HEK293 (cell line): ENCODE measurements around the gene VEGFA.

ENCODE experiments used
- EGR2 ChIP-seq: fragments of 450-650 bp; formaldehyde crosslinking; IDR thresholded peaks from 2 replicates; pipeline ENCODE4 v1.5.1; 2016; ENCODE audit warnings: low read depth, missing biosample characterization, missing genetic modification characterization
- GLI2 ChIP-seq: fragments of 450-650 bp; formaldehyde crosslinking; IDR thresholded peaks from 2 replicates; pipeline ENCODE4; 2017; ENCODE audit warnings: missing biosample characterization, missing genetic modification characterization, low read depth, borderline replicate concordance
- KLF7 ChIP-seq: fragments of 450-650 bp; formaldehyde crosslinking; IDR thresholded peaks from 2 replicates; pipeline ENCODE4 v1.5.1; 2016; ENCODE audit warnings: missing biosample characterization, missing genetic modification characterization, borderline replicate concordance
- OSR2 ChIP-seq: fragments of 450-650 bp; formaldehyde crosslinking; IDR thresholded peaks from 2 replicates; pipeline ENCODE4 v1.5.1; 2016; ENCODE audit warnings: missing biosample characterization, missing genetic modification characterization
- PRDM1 ChIP-seq: fragments of 450-650 bp; formaldehyde crosslinking; IDR thresholded peaks from 2 replicates; pipeline ENCODE4; 2016; ENCODE audit warnings: missing biosample characterization, missing genetic modification characterization
- SALL2 ChIP-seq: fragments of 450-650 bp; formaldehyde crosslinking; IDR thresholded peaks from 2 replicates; pipeline ENCODE4 v1.5.0; 2017; ENCODE audit warnings: missing biosample characterization, mild to moderate bottlenecking, missing genetic modification characterization, borderline replicate concordance
- SP2 ChIP-seq: fragments of 450-650 bp; formaldehyde crosslinking; IDR thresholded peaks from 2 replicates; pipeline ENCODE4 v1.5.1; 2016; ENCODE audit warnings: missing biosample characterization, missing genetic modification characterization
- SP7 ChIP-seq: fragments of 450-650 bp; formaldehyde crosslinking; IDR thresholded peaks from 2 replicates; pipeline ENCODE4 v1.5.1; 2016; ENCODE audit warnings: missing biosample characterization, missing genetic modification characterization
- TRIM28 ChIP-seq: IDR thresholded peaks from 2 replicates; pipeline ENCODE4 v1.6.1; 2011; ENCODE audit warnings: low read length, control low read depth, borderline replicate concordance
- YY2 ChIP-seq: fragments of 450-650 bp; formaldehyde crosslinking; IDR thresholded peaks from 2 replicates; pipeline ENCODE4 v1.5.1; 2016; ENCODE audit warnings: missing biosample characterization, missing genetic modification characterization
- ZBTB49 ChIP-seq: fragments of 450-650 bp; formaldehyde crosslinking; IDR thresholded peaks from 2 replicates; pipeline ENCODE4 v1.5.1; 2016; ENCODE audit warnings: missing biosample characterization, missing genetic modification characterization, low read depth
- ZFP37 ChIP-seq: fragments of 450-650 bp; formaldehyde crosslinking; IDR thresholded peaks from 2 replicates; pipeline ENCODE4 v1.5.1; 2016; ENCODE audit warnings: missing biosample characterization, missing genetic modification characterization
- ZNF121 ChIP-seq: fragments of 450-650 bp; formaldehyde crosslinking; IDR thresholded peaks from 2 replicates; pipeline ENCODE4 v1.5.1; 2016; ENCODE audit warnings: missing biosample characterization, missing genetic modification characterization
- ZNF175 ChIP-seq: fragments of 450-650 bp; formaldehyde crosslinking; IDR thresholded peaks from 2 replicates; pipeline ENCODE4 v1.5.1; 2016; ENCODE audit warnings: missing biosample characterization, missing genetic modification characterization
- ZNF221 ChIP-seq: fragments of 450-650 bp; formaldehyde crosslinking; IDR thresholded peaks from 2 replicates; pipeline ENCODE4 v1.5.1; 2017; ENCODE audit warnings: missing biosample characterization, missing genetic modification characterization, borderline replicate concordance
- ZNF26 ChIP-seq: fragments of 450-650 bp; formaldehyde crosslinking; IDR thresholded peaks from 2 replicates; pipeline ENCODE4 v1.5.1; 2016; ENCODE audit warnings: missing biosample characterization, missing genetic modification characterization
- ZNF302 ChIP-seq: fragments of 450-650 bp; formaldehyde crosslinking; IDR thresholded peaks from 2 replicates; pipeline ENCODE4 v1.5.1; 2016; ENCODE audit warnings: missing biosample characterization, missing genetic modification characterization, low read depth
- ZNF426 ChIP-seq: fragments of 450-650 bp; formaldehyde crosslinking; IDR thresholded peaks from 2 replicates; pipeline ENCODE4 v1.5.1; 2017; ENCODE audit warnings: missing biosample characterization, missing genetic modification characterization, mild to moderate bottlenecking, inconsistent platforms, moderate library complexity
- ZNF488 ChIP-seq: fragments of 450-650 bp; formaldehyde crosslinking; IDR thresholded peaks from 2 replicates; pipeline ENCODE4 v1.5.1; 2016; ENCODE audit warnings: missing biosample characterization, missing genetic modification characterization
- ZNF501 ChIP-seq: fragments of 450-650 bp; formaldehyde crosslinking; IDR thresholded peaks from 2 replicates; pipeline ENCODE4 v1.5.1; 2016; ENCODE audit warnings: missing biosample characterization, missing genetic modification characterization
- ZNF518A ChIP-seq: fragments of 450-650 bp; formaldehyde crosslinking; conservative IDR thresholded peaks from 2 replicates; pipeline ENCODE4 v1.5.1; 2016; ENCODE audit warnings: low read depth, missing biosample characterization, missing genetic modification characterization
- ZNF548 ChIP-seq: fragments of 450-650 bp; formaldehyde crosslinking; IDR thresholded peaks from 2 replicates; pipeline ENCODE4 v1.5.1; 2016; ENCODE audit warnings: missing biosample characterization, missing genetic modification characterization
- ZNF560 ChIP-seq: fragments of 450-650 bp; formaldehyde crosslinking; IDR thresholded peaks from 2 replicates; pipeline ENCODE4 v1.5.1; 2017; ENCODE audit warnings: missing biosample characterization, missing genetic modification characterization, borderline replicate concordance
- ZNF580 ChIP-seq: fragments of 450-650 bp; formaldehyde crosslinking; IDR thresholded peaks from 2 replicates; pipeline ENCODE4 v1.5.1; 2016; ENCODE audit warnings: missing biosample characterization, missing genetic modification characterization
- ZNF596 ChIP-seq: fragments of 450-650 bp; IDR thresholded peaks from 2 replicates; pipeline ENCODE4 v1.5.0; 2018; ENCODE audit warnings: missing biosample characterization, mild to moderate bottlenecking, missing genetic modification characterization, moderate library complexity
- ZNF624 ChIP-seq: fragments of 450-650 bp; formaldehyde crosslinking; IDR thresholded peaks from 2 replicates; pipeline ENCODE4 v1.5.1; 2017; ENCODE audit warnings: missing biosample characterization, missing genetic modification characterization
- ZNF830 ChIP-seq: fragments of 450-650 bp; IDR thresholded peaks from 2 replicates; pipeline ENCODE4 v1.5.0; 2018; ENCODE audit warnings: missing biosample characterization, missing genetic modification characterization, low read depth, mild to moderate bottlenecking, moderate library complexity

Gene VEGFA

GRCh38 chr6:43809417-43810305, 39.6 kb downstream of the VEGFA start (continued):
- no peak for TF ChIP-seq ZNF221 (tag by site-specific recombination)
- TF ChIP-seq ZBTB49 (tag by site-specific recombination), result no peak
- peak; percentile 23; the same call in 1 of the 2 replicates for TF ChIP-seq PRDM1 (tag by site-specific recombination)
- no peak for TF ChIP-seq ZNF830
- no peak; the same call in 1 of the 2 replicates for TF ChIP-seq ZNF596 (tag by site-specific recombination)
- no peak for TF ChIP-seq ZNF175 (tag by site-specific recombination)
- TF ChIP-seq YY2, result no peak
- no peak; the same call in 1 of the 2 replicates for TF ChIP-seq ZNF488 (tag by site-specific recombination)
- TF ChIP-seq SP7 (tag by site-specific recombination), result peak; percentile 96
- no peak for TF ChIP-seq ZNF624
- 0 out of 2 replicates have a peak, but pooled peaks have one; percentile 39 for TF ChIP-seq SALL2 (tag by site-specific recombination)
- TF ChIP-seq EGR2 (tag by site-specific recombination), result peak; percentile 97
- TF ChIP-seq ZNF501 (tag by site-specific recombination), result no peak
- TF ChIP-seq KLF7, result no peak
- TF ChIP-seq GLI2 (tag by site-specific recombination), result no peak
- no peak for TF ChIP-seq ZNF26 (tag by site-specific recombination)
- peak; percentile 41; the same call in 1 of the 2 replicates for TF ChIP-seq ZNF548 (tag by site-specific recombination)
- peak; percentile 88 for TF ChIP-seq ZFP37 (tag by site-specific recombination)
- peak; percentile 21; the same call in 1 of the 2 replicates for TF ChIP-seq ZNF121 (tag by site-specific recombination)
- no peak for TF ChIP-seq ZNF518A (tag by site-specific recombination)
- peak; percentile 46 for TF ChIP-seq ZNF580 (tag by site-specific recombination)
- TF ChIP-seq ZNF560 (tag by site-specific recombination), result no peak
- TF ChIP-seq OSR2 (tag by site-specific recombination), result peak; percentile 68
- no peak for TF ChIP-seq TRIM28
- no peak for TF ChIP-seq ZNF426 (tag by site-specific recombination)
- TF ChIP-seq SP2 (tag by site-specific recombination), result no peak
- TF ChIP-seq ZNF302 (tag by site-specific recombination), result no peak; the same call in 1 of the 2 replicates
